AG08395 (cell line): ENCODE data around the gene TBC1D22A.

Experiments
- DNase-seq: peaks from one replicate; pipeline ENCODE4 v3.0.0; 2012; ENCODE audit warnings: mixed read lengths, low spot score

The TBC1D22A gene

GRCh38 chr22:46909237-46910030 lies 147.0 kb downstream of the TBC1D22A start:
- no peak for DNase-seq

GRCh38 chr22:46910624-46911023 lies 148.2 kb downstream of the TBC1D22A start:
- no peak for DNase-seq

DNA sequence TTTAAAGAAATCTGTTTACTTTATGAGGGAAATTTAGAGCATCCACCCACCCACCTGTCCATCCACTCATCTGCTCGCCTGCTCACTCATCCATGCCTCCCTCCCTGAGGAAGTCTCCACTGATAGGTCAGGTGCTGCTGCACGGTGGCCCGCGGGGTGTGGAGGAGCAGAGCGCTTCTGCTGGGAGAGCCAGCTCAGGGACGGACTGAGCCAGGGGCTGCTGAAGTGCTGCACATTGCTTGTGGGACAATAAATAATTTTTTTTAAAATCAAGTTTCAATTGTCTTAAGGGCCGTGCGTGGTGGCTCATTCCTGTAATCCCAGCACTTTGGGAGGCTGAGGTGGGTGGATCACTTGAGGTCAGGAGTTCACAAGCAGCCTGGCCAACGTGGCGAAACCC lies 148.9 kb downstream of the TBC1D22A start:
- no peak for DNase-seq

- DNase-seq, result no peak
Measured at GRCh38 chr22:46913351-46913750, 150.9 kb downstream of the TBC1D22A start.

GRCh38 chr22:46914481-46914880 lies 152.0 kb downstream of the TBC1D22A start:
- no peak for DNase-seq

GRCh38 chr22:46914916-46915894 lies 152.8 kb downstream of the TBC1D22A start:
- no peak for DNase-seq

GRCh38 chr22:46915950-46916730 lies 153.7 kb downstream of the TBC1D22A start:
- DNase-seq, result no peak

- no peak for DNase-seq
Measured at GRCh38 chr22:46916886-46917770, 154.7 kb downstream of the TBC1D22A start.

- no peak for DNase-seq
Measured at GRCh38 chr22:46917771-46918101, 155.3 kb downstream of the TBC1D22A start.

DNA sequence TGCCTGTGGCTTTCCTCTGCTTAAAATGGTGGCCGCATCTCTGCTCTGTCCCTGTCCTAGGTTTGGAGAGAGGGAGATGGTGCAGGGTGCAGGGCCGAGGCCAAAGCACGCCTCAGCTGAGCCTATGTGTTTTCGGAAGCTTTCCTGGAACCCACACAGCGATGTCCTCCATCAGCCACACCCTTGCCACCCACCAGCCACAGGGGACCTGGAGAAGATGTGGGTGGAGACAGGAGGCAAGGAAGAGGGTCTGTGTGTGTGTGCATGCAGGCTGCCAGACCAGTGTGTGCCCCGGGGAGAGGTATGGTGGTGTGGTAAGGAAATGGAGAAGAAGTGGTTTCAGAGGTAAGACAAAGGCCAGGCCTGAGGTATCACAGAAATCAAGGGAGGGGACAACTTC lies 155.7 kb downstream of the TBC1D22A start:
- DNase-seq, result no peak

GRCh38 chr22:46922037-46922436 lies 159.6 kb downstream of the TBC1D22A start:
- no peak for DNase-seq

- no peak for DNase-seq
Measured at GRCh38 chr22:46923394-46923793, 160.9 kb downstream of the TBC1D22A start.

DNA sequence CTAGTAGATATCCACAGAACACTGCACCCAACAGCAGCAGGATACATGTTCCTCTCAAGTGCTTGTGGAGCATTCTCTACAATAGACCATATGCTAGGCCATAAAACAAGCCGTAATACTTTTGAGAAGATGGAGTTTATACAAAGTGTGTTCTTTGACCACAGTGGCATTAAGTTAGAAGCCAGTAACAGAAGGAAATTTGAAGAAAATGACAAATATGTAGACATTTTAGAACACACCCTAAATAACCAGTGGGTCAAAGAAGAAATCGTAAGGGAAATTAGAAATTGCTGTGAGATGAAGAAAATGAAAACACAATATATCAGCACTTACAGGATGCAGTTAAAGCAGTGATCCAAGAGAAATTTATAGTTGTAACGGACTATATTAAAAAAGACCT lies 163.4 kb downstream of the TBC1D22A start:
- DNase-seq, result no peak

- peak; percentile 26 for DNase-seq
Measured at GRCh38 chr22:46929046-46929709, 166.7 kb downstream of the TBC1D22A start.

- no peak for DNase-seq
Measured at GRCh38 chr22:46929710-46930204, 167.3 kb downstream of the TBC1D22A start.

GRCh38 chr22:46931414-46931813 lies 169.0 kb downstream of the TBC1D22A start:
- DNase-seq, result no peak

DNA sequence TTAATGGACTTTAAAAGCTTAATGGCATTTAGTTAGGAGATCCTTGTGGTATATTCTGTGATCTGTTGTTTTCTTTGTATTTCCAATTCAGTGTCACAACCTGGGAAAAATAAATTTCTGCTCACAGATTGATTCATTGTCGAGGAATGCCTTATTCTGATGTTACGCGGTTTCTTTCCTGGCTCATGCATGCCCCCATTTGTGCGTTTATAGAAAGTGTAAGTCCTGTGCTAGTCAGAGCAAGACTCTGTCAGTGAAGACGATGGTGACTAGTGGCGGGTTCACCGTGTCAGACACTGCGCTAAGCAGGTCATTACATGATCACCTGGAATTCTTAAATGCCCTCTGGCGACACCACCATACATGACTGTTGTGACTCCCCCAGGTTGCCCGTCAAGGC lies 169.4 kb downstream of the TBC1D22A start:
- DNase-seq, result no peak

DNA sequence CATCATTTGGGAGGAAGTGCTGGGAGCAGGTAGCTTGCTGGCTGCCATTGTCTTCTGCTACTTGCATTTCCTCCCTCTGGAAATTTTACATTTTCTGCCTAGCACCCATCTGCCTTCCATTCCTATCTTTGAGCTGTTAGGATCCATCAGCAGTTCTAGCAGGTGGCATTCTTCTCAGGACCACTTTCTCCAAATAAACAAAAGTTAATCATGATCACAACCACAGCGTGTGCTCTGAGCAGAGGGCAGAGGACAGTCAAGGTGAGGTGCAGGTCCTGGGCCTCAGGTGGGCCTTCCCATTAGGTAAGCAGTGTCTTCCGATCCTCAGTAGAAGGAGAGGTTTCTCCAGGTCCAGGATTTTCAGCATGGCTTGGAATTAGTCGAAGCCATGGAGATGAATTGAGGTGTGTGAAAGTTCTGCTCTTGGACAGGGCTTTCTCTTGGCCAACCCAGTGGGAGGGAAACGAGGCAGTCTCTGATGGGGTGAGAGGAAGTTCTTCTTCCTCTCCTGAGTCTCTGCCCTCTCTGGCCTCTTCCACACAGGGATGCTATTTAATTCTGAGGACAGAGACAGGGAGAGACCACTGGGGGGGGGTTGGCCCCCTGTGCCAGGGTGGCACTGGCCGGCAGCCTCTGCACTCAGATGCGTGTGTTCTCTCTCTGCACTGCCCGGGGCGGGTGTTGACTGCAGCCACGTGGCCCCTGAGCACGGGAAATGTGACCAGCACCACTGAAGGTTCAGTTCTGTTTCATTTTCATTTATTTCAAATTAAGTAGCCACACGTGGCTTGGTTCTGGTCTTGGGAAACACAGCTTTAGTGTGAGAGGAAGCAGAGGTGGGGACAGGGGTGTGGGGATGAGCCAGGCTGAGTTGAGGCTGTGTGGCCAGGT lies 170.8 kb downstream of the TBC1D22A start:
- DNase-seq, result no peak

DNA sequence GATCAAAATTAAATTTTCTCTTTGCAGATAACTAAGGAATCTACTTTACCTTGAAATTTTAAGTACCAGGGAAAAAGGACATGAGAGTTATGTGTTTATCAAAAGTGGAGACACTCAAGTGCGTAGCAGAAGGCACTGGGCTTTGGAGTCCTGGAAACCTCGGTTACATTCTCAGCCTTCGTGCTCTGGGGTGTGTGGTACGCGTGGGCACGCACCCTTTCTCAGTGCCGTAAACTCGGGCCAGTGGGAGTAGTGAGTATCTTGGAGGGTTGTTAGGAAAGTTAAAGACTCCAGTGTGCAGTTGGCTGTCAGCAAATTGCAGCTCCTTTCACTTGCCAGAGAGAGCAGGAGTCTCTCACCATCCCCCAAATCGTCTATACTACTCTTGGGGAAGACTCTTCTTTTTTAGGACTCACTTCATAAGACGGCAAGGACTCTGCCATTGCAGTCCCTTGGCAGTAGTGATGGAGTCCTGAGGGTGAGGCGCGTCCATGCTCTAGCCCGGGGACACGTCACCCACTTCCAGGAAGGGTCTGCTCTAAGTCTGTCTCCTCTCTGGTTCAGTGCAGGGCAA lies 171.8 kb downstream of the TBC1D22A start:
- no peak for DNase-seq
